Transverse colon (tissue), 3 donors: ENCODE data around the gene PBX1.

Experiments
- CTCF ChIP-seq, 5 experiments: fragments of 200-600 bp in 3 of 5; fragments of 450-650 bp in 2 of 5; sonication (generic) in 3 of 5; IDR thresholded peaks; 1 replicate in 2 of 5; 2 replicates in 3 of 5; pipeline ENCODE4 v1.5.1; 2016 to 2017; ENCODE audit warnings: antibody characterized with exemption in 5 of 5, inconsistent platforms in 3 of 5, mild to moderate bottlenecking in 2 of 5, moderate library complexity in 1 of 5
- POLR2A ChIP-seq: fragments of 450-650 bp; IDR thresholded peaks from one replicate; pipeline ENCODE4 v1.6.1; 2016; ENCODE audit warnings: antibody characterized with exemption, mild to moderate bottlenecking, moderate library complexity

GRCh38 chr1:164650531-164650930 lies 91.5 kb downstream of the PBX1 start:
- TF ChIP-seq CTCF (IDR thresholded peaks at IDR 0.05) (no peak), POLR2A (no peak)
